Lower leg skin (tissue), 4 donors: Measurements from ENCODE around the gene ZNF610. TPM values are rescaled to one million over a fixed set of nuclear protein-coding genes. Genes with fewer than 3 reads are reported as not detected.

Source experiments
- DNase-seq, 2 donors: peaks; one replicate each; pipeline ENCODE4 v3.0.0-alpha.2; 2019; ENCODE audit warnings: low spot score in 2 of 2
- H3K4me3 ChIP-seq: fragments of 200-600 bp; sonication (generic); 2 replicates; pipeline ENCODE4 v1.5.1; 2017; ENCODE audit warnings: mild to moderate bottlenecking, low read depth; ENCODE audit not compliant: poor library complexity, severe bottlenecking
- CTCF ChIP-seq, 3 donors: fragments of 450-650 bp; IDR thresholded peaks; one replicate each; pipeline ENCODE4 v1.5.1; 2016; ENCODE audit warnings: antibody characterized with exemption in 3 of 3, mild to moderate bottlenecking in 3 of 3, moderate library complexity in 2 of 3
- POLR2A ChIP-seq, 2 donors: fragments of 450-650 bp; IDR thresholded peaks; one replicate each; pipeline ENCODE4 v1.6.1; 2016 to 2017; ENCODE audit warnings: antibody characterized with exemption in 2 of 2, mild to moderate bottlenecking in 1 of 2, moderate library complexity in 1 of 2
- WGBS, 2 donors: methylation state at CpG; one replicate each; pipeline ENCODE4 v1.1.5; 2018; 5-methylcytosine and 5-hydroxymethylcytosine counted together
- intact Hi-C: fragments of 100-400 bp; cut with DNase I; formaldehyde crosslinking; loops from one replicate; pipeline ENCODE4 v1.15.0; 2023; ENCODE audit warnings: low total_unique reads
- total RNA-seq, 4 donors: library from RNA; depleted of rRNA; stranded (reverse); fragments of >200 nt; gene quantifications; one replicate each; pipeline ENCODE4 v1.1.0, GENCODE V29; 2016

ZNF610 gene
- total RNA-seq, 4 donors from 2014 or later, result 0.67 to 1.3 (median 0.87) TPM

GRCh38 chr19:52410276-52410675 is 74.2 kb downstream of the ZNF610 start:
- WGBS, 2 donors, result 97% methylated on average over 6 of the region's 6 CpGs
- DNase-seq, result no peak
- TF ChIP-seq CTCF (IDR thresholded peaks at IDR 0.05) (no peak), POLR2A (IDR thresholded peaks at IDR 0.05) (no peak)
- intact Hi-C loops, result no loop called here
- no peak overlapping the region for H3K4me3 ChIP-seq

- DNase-seq, result no peak
- TF ChIP-seq POLR2A (IDR thresholded peaks at IDR 0.05) (no peak), CTCF (IDR thresholded peaks at IDR 0.05) (no peak)
- WGBS, 2 donors, result 92 to 94% methylated on average over 5 of the region's 5 CpGs
- H3K4me3 ChIP-seq, result no peak overlapping the region
- intact Hi-C loops, result no loop called here
Observed at GRCh38 chr19:52415711-52416110, 79.7 kb downstream of the ZNF610 start.

Other genes starting within 250 kb of the ZNF610 start
- 10 to 100 TPM; 15.0 to 34.1 (median 19.3) TPM for gene ZNF841, start 240.5 kb upstream of the ZNF610 start, total RNA-seq
- gene ZNF616, start 196.3 kb upstream of the ZNF610 start, total RNA-seq, result 10 to 100 TPM in 2 of 4 donors, 1 to 10 TPM in 2; 7.8 to 12.6 (median 9.8) TPM
- 10 to 100 TPM; 15.3 to 35.3 (median 24.7) TPM for gene ZNF836, start 164.6 kb upstream of the ZNF610 start, total RNA-seq
- gene PPP2R1A, start 146.2 kb upstream of the ZNF610 start, total RNA-seq, result 100 to 1,000 TPM; 200 to 226 (median 224) TPM
- 10 to 100 TPM in 3 of 4 donors, 1 to 10 TPM in 1; 8.0 to 18.4 (median 14.6) TPM for gene ZNF766, start 66.7 kb upstream of the ZNF610 start, total RNA-seq
- 1 to 10 TPM; 2.8 to 6.2 (median 5.7) TPM for gene ZNF480, start 39.1 kb upstream of the ZNF610 start, total RNA-seq
- 10 to 100 TPM; 15.2 to 19.7 (median 15.7) TPM for gene ZNF880, start 33.7 kb downstream of the ZNF610 start, total RNA-seq
- gene ZNF528, start 61.6 kb downstream of the ZNF610 start, total RNA-seq, result 10 to 100 TPM; 13.4 to 17.9 (median 14.7) TPM
- gene ZNF534, start 92.9 kb downstream of the ZNF610 start, total RNA-seq, result under 1 TPM in 2 of 4 donors, not detected in 2; 0.13 to 0.19 TPM
- 1 to 10 TPM in 1 of 4 donors, under 1 TPM in 1, not detected in 2; 0.56 to 1.1 TPM for gene ZNF578, start 117.3 kb downstream of the ZNF610 start, total RNA-seq
- 10 to 100 TPM; 11.8 to 23.2 (median 15.8) TPM for gene ZNF808, start 191.4 kb downstream of the ZNF610 start, total RNA-seq
- gene ZNF701, start 234.0 kb downstream of the ZNF610 start, total RNA-seq, result 10 to 100 TPM; 11.6 to 13.7 (median 12.9) TPM